ENCODE data around the gene SMIM38. TPM values are rescaled to one million over a fixed set of nuclear protein-coding genes. Genes with fewer than 3 reads are reported as not detected.

The SMIM38 gene
- polyA plus RNA-seq, 1 of the 3 experiments (the other 2 are of a cell fraction): 0.13 TPM

DNA sequence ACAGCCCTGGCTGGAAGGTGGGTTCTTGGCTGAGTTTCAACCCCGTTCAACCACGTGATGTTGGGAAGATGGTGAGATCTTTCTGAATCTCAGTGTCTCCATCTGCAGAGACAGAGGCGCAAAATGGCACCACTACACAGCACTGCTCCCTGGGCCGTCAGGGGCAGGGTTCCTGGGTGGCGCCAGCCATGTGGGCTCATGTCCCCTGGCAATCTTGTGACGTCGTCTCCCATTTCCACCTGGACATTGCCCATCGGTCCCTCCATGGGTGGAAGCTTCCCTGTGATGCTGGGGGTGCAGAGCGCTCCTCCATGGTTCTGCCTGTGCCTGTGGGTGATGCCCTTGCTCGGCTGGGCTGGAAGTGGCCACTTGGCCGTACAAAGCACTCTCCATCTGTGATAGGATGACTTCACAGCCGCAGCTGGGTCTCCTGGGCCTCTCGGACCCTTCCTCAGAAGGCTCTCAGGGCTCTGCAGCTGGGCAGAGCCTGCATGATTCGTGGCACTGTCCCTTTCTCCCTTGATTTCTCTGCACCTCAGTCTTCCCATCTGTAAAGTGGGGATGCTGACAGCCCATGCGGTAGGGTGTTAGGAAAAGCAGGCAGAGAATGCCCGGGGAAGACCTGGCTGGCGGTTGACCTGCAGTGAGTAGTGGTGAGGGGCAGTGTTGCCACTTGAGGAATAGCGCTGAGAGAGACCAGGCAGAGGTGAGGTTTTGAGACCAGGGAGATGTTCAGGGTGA lies 35.2 kb downstream of the SMIM38 start:
- Histone ChIP-seq H3K4me2 (no peak overlapping the region), H3K79me2 (ENCODE audit: insufficient read depth) (no peaks in the 10 kb centered on the region), H3K4me1 (ENCODE audit: control insufficient read depth in 1 of 2, insufficient read depth in 2 of 2, low read depth in 1 of 2, low read length in 1 of 2) (peaks cover 0 to 27% of the 10 kb centered on the region in 2 experiments; a peak in 2 of 4 replicates), H3K9me2 (no peaks in the 10 kb centered on the region), H3K9ac (no peak overlapping the region), H3K36me3 (replicated peaks in 1 of 2; ENCODE audit: control insufficient read depth in 1 of 2, insufficient read depth in 2 of 2, low read length in 1 of 2) (no peaks in the 10 kb centered on the region), H4K20me1 (ENCODE audit: insufficient read depth) (no peaks in the 10 kb centered on the region), H3K4me3 (ENCODE audit: low read depth in 2 of 2, low read length in 1 of 2) (no peak overlapping the region), H2AFZ (ENCODE audit: low read depth) (no peak overlapping the region), H3K27ac (ENCODE audit: low read depth in 2 of 2, low read length in 1 of 2) (no peak overlapping the region), H3K9me3 (no peaks in the 10 kb centered on the region), H3K27me3 (ENCODE audit: insufficient read depth) (peaks cover 2% of the 10 kb centered on the region; the same call in 1 of the 2 replicates), H3F3A (replicated peaks; ENCODE audit: insufficient read depth) (no peaks in the 10 kb centered on the region)
- WGBS (ENCODE audit: low lambda C conversion rate): 72% methylated on average over 11 of the region's 18 CpGs
- TF ChIP-seq FOXJ3 (CRISPR knock-in tag; IDR thresholded peaks at IDR 0.05): no peak
- TF ChIP-seq TEAD4 (IDR thresholded peaks at IDR 0.05; ENCODE audit: borderline replicate concordance, insufficient read depth): no peak
- TF ChIP-seq POLR2AphosphoS5 (IDR thresholded peaks at IDR 0.05; ENCODE audit: low read depth, low read length): no peak
- DNase-seq: no peak
- ChIA-PET POLR2A (no interaction called here), CTCF (interaction anchor here (1.2 to 2.6 kb wide), 2 partner anchors 7 to 59 kb away, joined by 5 to 6 read pairs; no protein-coding TSS in a partner anchor)

DNA sequence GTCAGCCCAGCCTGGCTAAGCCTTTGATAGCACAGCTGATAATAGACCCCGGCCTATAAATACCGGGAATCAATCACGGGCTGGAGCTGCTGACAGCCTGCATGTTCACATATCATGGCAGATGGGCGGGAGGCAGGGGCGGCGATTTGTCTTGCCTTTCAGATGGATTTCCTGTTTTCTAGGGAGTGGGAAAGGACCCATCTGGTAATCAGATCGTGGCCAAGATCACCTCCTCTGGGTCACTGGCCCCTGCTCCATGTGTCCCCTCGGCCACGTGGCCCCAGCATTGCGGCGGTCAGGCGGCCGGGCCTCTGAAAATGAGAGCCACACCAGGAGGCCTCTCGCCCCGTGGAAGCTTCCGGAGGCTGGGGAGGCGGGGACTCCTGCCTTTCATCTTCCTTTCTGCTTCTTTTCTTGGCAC lies 36.6 kb downstream of the SMIM38 start:
- H3K9ac ChIP-seq: no peak overlapping the region
- H3K9me3 ChIP-seq: no peaks in the 10 kb centered on the region
- no peak overlapping the region for H3K4me2 ChIP-seq
- ChIA-PET CTCF (interaction anchor here (0.7 to 2.6 kb wide), 5 partner anchors 9 to 451 kb away, joined by 3 to 6 read pairs (median 4); no protein-coding TSS in a partner anchor), POLR2A (interaction anchor here (1.2 kb wide), 1 partner anchor 447 kb away, joined by 3 read pairs; no protein-coding TSS in a partner anchor)
- 72% methylated on average over 13 of the region's 17 CpGs for WGBS (ENCODE audit: low lambda C conversion rate)
- no peaks in the 10 kb centered on the region for H3F3A ChIP-seq (replicated peaks; ENCODE audit: insufficient read depth)
- H3K27ac ChIP-seq (ENCODE audit: low read depth in 2 of 2, low read length in 1 of 2): peak overlapping the region in 1 of 2 experiments; percentile 75; a peak in 2 of 4 replicates
- no peak overlapping the region for H2AFZ ChIP-seq (ENCODE audit: low read depth)
- no peaks in the 10 kb centered on the region for H3K36me3 ChIP-seq (replicated peaks in 1 of 2; ENCODE audit: control insufficient read depth in 1 of 2, insufficient read depth in 2 of 2, low read length in 1 of 2)
- H4K20me1 ChIP-seq (ENCODE audit: insufficient read depth): no peaks in the 10 kb centered on the region
- H3K9me2 ChIP-seq: no peaks in the 10 kb centered on the region
- H3K79me2 ChIP-seq (ENCODE audit: insufficient read depth): no peaks in the 10 kb centered on the region
- peak; percentile 45 for DNase-seq
- H3K27me3 ChIP-seq (ENCODE audit: insufficient read depth): no peaks in the 10 kb centered on the region
- H3K4me1 ChIP-seq (ENCODE audit: control insufficient read depth in 1 of 2, insufficient read depth in 2 of 2, low read depth in 1 of 2, low read length in 1 of 2): peaks cover 0 to 20% of the 10 kb centered on the region in 2 experiments; a peak in 2 of 4 replicates
- TF ChIP-seq GABPA (IDR thresholded peaks at IDR 0.05; ENCODE audit: low read depth) (no peak), CHD2 (IDR thresholded peaks at IDR 0.05; ENCODE audit: low read length, partially characterized antibody) (no peak), JUND (IDR thresholded peaks at IDR 0.05) (no peak), EZH2phosphoT487 (IDR thresholded peaks at IDR 0.05; ENCODE audit: borderline replicate concordance, low read depth) (no peak), EP300 (IDR thresholded peaks at IDR 0.05; ENCODE audit: borderline replicate concordance in 1 of 2, low read depth in 1 of 2, low read length in 1 of 2) (no peak), FOXJ3 (CRISPR knock-in tag; IDR thresholded peaks at IDR 0.05) (no peak), NFIC (IDR thresholded peaks at IDR 0.05; ENCODE audit: borderline replicate concordance) (no peak), TEAD4 (IDR thresholded peaks at IDR 0.05; ENCODE audit: borderline replicate concordance, insufficient read depth) (no peak), FOXM1 (IDR thresholded peaks at IDR 0.05; ENCODE audit: low read depth) (no peak), FOSL2 (IDR thresholded peaks at IDR 0.05; ENCODE audit: borderline replicate concordance, low read depth) (no peak), MXI1 (IDR thresholded peaks at IDR 0.05; ENCODE audit: low read depth, low read length) (no peak), MEF2A (IDR thresholded peaks at IDR 0.05; ENCODE audit: borderline replicate concordance, low read depth) (no peak), TCF12 (IDR thresholded peaks at IDR 0.05) (no peak), SMC3 (IDR thresholded peaks at IDR 0.05; ENCODE audit: low read depth, low read length) (no peak), GATA2 (CRISPR knock-in tag; IDR thresholded peaks at IDR 0.05) (no peak), RFX5 (IDR thresholded peaks at IDR 0.05; ENCODE audit: low read length) (no peak)
- TF ChIP-seq, protein P1, sequence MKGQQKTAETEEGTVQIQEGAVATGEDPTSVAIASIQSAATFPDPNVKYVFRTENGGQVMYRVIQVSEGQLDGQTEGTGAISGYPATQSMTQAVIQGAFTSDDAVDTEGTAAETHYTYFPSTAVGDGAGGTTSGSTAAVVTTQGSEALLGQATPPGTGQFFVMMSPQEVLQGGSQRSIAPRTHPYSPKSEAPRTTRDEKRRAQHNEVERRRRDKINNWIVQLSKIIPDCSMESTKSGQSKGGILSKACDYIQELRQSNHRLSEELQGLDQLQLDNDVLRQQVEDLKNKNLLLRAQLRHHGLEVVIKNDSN (IDR thresholded peaks at IDR 0.05; ENCODE audit: borderline replicate concordance, low read depth): no peak
- TF ChIP-seq, protein P2, sequence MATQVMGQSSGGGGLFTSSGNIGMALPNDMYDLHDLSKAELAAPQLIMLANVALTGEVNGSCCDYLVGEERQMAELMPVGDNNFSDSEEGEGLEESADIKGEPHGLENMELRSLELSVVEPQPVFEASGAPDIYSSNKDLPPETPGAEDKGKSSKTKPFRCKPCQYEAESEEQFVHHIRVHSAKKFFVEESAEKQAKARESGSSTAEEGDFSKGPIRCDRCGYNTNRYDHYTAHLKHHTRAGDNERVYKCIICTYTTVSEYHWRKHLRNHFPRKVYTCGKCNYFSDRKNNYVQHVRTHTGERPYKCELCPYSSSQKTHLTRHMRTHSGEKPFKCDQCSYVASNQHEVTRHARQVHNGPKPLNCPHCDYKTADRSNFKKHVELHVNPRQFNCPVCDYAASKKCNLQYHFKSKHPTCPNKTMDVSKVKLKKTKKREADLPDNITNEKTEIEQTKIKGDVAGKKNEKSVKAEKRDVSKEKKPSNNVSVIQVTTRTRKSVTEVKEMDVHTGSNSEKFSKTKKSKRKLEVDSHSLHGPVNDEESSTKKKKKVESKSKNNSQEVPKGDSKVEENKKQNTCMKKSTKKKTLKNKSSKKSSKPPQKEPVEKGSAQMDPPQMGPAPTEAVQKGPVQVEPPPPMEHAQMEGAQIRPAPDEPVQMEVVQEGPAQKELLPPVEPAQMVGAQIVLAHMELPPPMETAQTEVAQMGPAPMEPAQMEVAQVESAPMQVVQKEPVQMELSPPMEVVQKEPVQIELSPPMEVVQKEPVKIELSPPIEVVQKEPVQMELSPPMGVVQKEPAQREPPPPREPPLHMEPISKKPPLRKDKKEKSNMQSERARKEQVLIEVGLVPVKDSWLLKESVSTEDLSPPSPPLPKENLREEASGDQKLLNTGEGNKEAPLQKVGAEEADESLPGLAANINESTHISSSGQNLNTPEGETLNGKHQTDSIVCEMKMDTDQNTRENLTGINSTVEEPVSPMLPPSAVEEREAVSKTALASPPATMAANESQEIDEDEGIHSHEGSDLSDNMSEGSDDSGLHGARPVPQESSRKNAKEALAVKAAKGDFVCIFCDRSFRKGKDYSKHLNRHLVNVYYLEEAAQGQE (IDR thresholded peaks at IDR 0.05; ENCODE audit: low read depth, low read length): no peak
- TF ChIP-seq, protein P3, sequence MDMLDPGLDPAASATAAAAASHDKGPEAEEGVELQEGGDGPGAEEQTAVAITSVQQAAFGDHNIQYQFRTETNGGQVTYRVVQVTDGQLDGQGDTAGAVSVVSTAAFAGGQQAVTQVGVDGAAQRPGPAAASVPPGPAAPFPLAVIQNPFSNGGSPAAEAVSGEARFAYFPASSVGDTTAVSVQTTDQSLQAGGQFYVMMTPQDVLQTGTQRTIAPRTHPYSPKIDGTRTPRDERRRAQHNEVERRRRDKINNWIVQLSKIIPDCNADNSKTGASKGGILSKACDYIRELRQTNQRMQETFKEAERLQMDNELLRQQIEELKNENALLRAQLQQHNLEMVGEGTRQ (IDR thresholded peaks at IDR 0.05; ENCODE audit: borderline replicate concordance, low read depth, low read length): no peak
- H3K4me3 ChIP-seq (ENCODE audit: low read depth in 2 of 2, low read length in 1 of 2): no peak overlapping the region

All from SK-N-SH (cell line).